ENCODE measurements around the gene TUBB3.

GRCh38 chr16:89949756-89950155 lies 26.6 kb downstream of the TUBB3 start:
- TF ChIP-seq, protein P1, sequence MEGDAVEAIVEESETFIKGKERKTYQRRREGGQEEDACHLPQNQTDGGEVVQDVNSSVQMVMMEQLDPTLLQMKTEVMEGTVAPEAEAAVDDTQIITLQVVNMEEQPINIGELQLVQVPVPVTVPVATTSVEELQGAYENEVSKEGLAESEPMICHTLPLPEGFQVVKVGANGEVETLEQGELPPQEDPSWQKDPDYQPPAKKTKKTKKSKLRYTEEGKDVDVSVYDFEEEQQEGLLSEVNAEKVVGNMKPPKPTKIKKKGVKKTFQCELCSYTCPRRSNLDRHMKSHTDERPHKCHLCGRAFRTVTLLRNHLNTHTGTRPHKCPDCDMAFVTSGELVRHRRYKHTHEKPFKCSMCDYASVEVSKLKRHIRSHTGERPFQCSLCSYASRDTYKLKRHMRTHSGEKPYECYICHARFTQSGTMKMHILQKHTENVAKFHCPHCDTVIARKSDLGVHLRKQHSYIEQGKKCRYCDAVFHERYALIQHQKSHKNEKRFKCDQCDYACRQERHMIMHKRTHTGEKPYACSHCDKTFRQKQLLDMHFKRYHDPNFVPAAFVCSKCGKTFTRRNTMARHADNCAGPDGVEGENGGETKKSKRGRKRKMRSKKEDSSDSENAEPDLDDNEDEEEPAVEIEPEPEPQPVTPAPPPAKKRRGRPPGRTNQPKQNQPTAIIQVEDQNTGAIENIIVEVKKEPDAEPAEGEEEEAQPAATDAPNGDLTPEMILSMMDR (IDR thresholded peaks at IDR 0.05; ENCODE audit: insufficient read depth, low read depth, low read length), result no peak
- TF ChIP-seq EZH2 (IDR thresholded peaks at IDR 0.05; ENCODE audit: insufficient read depth, low read length), result no peak
